CD1c-positive myeloid dendritic cell (primary cell): ENCODE results near the gene STRIT1.

Experiments used
- DNase-seq: peaks from one replicate; pipeline ENCODE4 v3.0.0-alpha.2; 2016; ENCODE audit errors: extremely low spot score

STRIT1 gene

GRCh38 chr3:155293516-155293915 lies at the start of gene STRIT1:
Gene STRIT1 (minus strand): TSS chr3:155293683.
- no peak for DNase-seq

GRCh38 chr3:155342344-155342743 lies 48.9 kb upstream of the STRIT1 start:
- no peak for DNase-seq

GRCh38 chr3:155339052-155339451 lies 45.6 kb upstream of the STRIT1 start:
- DNase-seq: no peak

GRCh38 chr3:155335724-155336354 lies 42.4 kb upstream of the STRIT1 start:
- DNase-seq: no peak

GRCh38 chr3:155334914-155335723 lies 41.6 kb upstream of the STRIT1 start:
- DNase-seq: no peak

GRCh38 chr3:155334215-155334913 lies 40.9 kb upstream of the STRIT1 start:
- DNase-seq: no peak

GRCh38 chr3:155332716-155333115 lies 39.2 kb upstream of the STRIT1 start:
- DNase-seq: no peak

GRCh38 chr3:155331078-155331477 lies 37.6 kb upstream of the STRIT1 start:
- DNase-seq: no peak

GRCh38 chr3:155330370-155330769 lies 36.9 kb upstream of the STRIT1 start:
- no peak for DNase-seq

- DNase-seq: no peak
Observed at GRCh38 chr3:155329513-155330048, 36.1 kb upstream of the STRIT1 start.

GRCh38 chr3:155327871-155328270 lies 34.4 kb upstream of the STRIT1 start:
- DNase-seq: no peak

GRCh38 chr3:155327430-155327829 lies 33.9 kb upstream of the STRIT1 start:
- no peak for DNase-seq

- no peak for DNase-seq
Observed at GRCh38 chr3:155326901-155327300, 33.4 kb upstream of the STRIT1 start.

- no peak for DNase-seq
Observed at GRCh38 chr3:155326244-155326643, 32.8 kb upstream of the STRIT1 start.

- DNase-seq: no peak
Observed at GRCh38 chr3:155325263-155325835, 31.9 kb upstream of the STRIT1 start.

GRCh38 chr3:155323063-155323666 lies 29.7 kb upstream of the STRIT1 start:
- peak; percentile 55 for DNase-seq

GRCh38 chr3:155321418-155321817 lies 27.9 kb upstream of the STRIT1 start:
- DNase-seq: no peak

GRCh38 chr3:155320934-155321333 lies 27.5 kb upstream of the STRIT1 start:
- DNase-seq: no peak

GRCh38 chr3:155318740-155319139 lies 25.3 kb upstream of the STRIT1 start:
- DNase-seq: no peak

- DNase-seq: no peak
Observed at GRCh38 chr3:155317211-155317610, 23.7 kb upstream of the STRIT1 start.

GRCh38 chr3:155316426-155316825 lies 22.9 kb upstream of the STRIT1 start:
- DNase-seq: no peak

- DNase-seq: no peak
Observed at GRCh38 chr3:155313916-155314315, 20.4 kb upstream of the STRIT1 start.
